ENCODE measurements around the gene ETV3L.

Gene ETV3L

DNA sequence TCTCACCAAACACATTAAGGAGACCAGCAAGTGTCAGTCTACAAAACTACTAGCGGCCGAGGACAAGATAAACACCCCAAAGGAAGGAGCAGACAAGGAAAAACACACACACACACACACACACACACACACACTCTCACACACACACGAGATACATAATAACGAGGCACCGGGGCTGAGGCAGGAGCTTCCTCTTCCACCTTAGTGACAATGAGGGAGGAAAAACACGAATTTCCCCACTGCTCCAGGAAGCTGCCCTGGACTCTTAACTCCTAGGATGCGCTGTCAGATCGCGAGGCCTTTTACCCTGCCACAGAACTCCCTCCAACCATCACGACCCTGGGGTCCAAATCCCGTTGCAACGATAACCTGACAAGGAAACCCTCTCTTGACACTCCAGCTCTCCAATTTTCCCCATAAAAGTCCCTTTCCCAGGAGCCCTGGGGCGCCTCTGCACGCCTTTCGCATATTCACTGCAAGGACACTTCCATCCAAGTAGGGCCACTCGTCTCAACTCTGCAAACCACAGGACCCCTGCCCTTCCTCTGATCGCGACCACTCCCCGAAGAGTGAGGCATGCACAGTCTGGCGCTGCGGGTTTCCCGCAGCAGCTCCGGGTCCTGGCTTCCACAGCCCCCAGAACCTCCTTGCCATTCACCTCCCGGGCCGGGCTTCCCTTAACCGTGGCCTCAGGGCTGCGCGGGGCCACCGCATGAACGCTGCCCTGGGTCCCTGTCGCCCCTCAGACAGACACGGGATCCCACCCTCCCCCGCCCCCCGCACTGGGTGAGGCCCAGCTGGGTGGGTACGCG lies 38.0 kb upstream of the ETV3L start:
- TF ChIP-seq ZC3H10 (CRISPR knock-in tag; IDR thresholded peaks at IDR 0.05) (no peak), PPARA (CRISPR knock-in tag; IDR thresholded peaks at IDR 0.05; ENCODE audit: borderline replicate concordance) (no peak), ZNF8 (CRISPR knock-in tag; IDR thresholded peaks at IDR 0.05) (no peak), ISL1 (CRISPR knock-in tag; IDR thresholded peaks at IDR 0.05) (no peak), ZNF70 (CRISPR knock-in tag; IDR thresholded peaks at IDR 0.05) (no peak), GLIS3 (CRISPR knock-in tag; IDR thresholded peaks at IDR 0.05) (no peak), ZNF565 (CRISPR knock-in tag; conservative IDR thresholded peaks at IDR 0.05; ENCODE audit: low read depth) (no peak), OSR1 (CRISPR knock-in tag; IDR thresholded peaks at IDR 0.05) (no peak)
- TF ChIP-seq, protein P1, sequence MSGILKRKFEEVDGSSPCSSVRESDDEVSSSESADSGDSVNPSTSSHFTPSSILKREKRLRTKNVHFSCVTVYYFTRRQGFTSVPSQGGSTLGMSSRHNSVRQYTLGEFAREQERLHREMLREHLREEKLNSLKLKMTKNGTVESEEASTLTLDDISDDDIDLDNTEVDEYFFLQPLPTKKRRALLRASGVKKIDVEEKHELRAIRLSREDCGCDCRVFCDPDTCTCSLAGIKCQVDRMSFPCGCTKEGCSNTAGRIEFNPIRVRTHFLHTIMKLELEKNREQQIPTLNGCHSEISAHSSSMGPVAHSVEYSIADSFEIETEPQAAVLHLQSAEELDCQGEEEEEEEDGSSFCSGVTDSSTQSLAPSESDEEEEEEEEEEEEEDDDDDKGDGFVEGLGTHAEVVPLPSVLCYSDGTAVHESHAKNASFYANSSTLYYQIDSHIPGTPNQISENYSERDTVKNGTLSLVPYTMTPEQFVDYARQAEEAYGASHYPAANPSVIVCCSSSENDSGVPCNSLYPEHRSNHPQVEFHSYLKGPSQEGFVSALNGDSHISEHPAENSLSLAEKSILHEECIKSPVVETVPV (CRISPR knock-in tag; IDR thresholded peaks at IDR 0.05), result no peak
- ATAC-seq, result peak; percentile 14

DNA sequence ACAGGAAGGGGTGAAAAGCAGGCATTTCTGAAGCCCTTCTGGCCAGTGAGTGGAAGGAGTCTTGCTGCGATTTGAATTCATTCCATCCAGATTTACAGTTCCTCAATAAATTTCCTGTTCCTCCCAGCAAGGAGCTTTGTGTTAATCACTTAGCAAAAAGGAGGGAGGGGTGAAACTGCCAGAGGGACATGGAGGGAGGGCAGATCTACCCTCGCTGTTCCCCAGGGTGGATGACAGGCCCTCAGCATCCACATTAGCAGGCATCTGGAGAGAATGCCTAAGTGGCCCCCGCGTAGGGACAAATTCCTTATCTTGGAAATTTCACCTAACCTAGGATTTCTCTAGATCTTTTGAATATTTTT lies 37.4 kb upstream of the ETV3L start:
- TF ChIP-seq, protein P1 (CRISPR knock-in tag; IDR thresholded peaks at IDR 0.05), result no peak
- TF ChIP-seq GLIS3 (CRISPR knock-in tag; IDR thresholded peaks at IDR 0.05), result no peak
- TF ChIP-seq ZNF8 (CRISPR knock-in tag; IDR thresholded peaks at IDR 0.05), result no peak
- no peak for TF ChIP-seq PPARA (CRISPR knock-in tag; IDR thresholded peaks at IDR 0.05; ENCODE audit: borderline replicate concordance)
- TF ChIP-seq, protein P2, sequence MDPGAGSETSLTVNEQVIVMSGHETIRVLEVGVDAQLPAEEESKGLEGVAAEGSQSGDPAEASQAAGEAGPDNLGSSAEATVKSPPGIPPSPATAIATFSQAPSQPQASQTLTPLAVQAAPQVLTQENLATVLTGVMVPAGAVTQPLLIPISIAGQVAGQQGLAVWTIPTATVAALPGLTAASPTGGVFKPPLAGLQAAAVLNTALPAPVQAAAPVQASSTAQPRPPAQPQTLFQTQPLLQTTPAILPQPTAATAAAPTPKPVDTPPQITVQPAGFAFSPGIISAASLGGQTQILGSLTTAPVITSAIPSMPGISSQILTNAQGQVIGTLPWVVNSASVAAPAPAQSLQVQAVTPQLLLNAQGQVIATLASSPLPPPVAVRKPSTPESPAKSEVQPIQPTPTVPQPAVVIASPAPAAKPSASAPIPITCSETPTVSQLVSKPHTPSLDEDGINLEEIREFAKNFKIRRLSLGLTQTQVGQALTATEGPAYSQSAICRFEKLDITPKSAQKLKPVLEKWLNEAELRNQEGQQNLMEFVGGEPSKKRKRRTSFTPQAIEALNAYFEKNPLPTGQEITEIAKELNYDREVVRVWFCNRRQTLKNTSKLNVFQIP (CRISPR knock-in tag; IDR thresholded peaks at IDR 0.05; ENCODE audit: borderline replicate concordance, low read depth), result no peak
- TF ChIP-seq, protein P3, sequence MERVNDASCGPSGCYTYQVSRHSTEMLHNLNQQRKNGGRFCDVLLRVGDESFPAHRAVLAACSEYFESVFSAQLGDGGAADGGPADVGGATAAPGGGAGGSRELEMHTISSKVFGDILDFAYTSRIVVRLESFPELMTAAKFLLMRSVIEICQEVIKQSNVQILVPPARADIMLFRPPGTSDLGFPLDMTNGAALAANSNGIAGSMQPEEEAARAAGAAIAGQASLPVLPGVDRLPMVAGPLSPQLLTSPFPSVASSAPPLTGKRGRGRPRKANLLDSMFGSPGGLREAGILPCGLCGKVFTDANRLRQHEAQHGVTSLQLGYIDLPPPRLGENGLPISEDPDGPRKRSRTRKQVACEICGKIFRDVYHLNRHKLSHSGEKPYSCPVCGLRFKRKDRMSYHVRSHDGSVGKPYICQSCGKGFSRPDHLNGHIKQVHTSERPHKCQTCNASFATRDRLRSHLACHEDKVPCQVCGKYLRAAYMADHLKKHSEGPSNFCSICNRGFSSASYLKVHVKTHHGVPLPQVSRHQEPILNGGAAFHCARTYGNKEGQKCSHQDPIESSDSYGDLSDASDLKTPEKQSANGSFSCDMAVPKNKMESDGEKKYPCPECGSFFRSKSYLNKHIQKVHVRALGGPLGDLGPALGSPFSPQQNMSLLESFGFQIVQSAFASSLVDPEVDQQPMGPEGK (CRISPR knock-in tag; IDR thresholded peaks at IDR 0.05; ENCODE audit: borderline replicate concordance), result no peak
- no peak for TF ChIP-seq ZFP3 (CRISPR knock-in tag; IDR thresholded peaks at IDR 0.05)
- TF ChIP-seq, protein P4, sequence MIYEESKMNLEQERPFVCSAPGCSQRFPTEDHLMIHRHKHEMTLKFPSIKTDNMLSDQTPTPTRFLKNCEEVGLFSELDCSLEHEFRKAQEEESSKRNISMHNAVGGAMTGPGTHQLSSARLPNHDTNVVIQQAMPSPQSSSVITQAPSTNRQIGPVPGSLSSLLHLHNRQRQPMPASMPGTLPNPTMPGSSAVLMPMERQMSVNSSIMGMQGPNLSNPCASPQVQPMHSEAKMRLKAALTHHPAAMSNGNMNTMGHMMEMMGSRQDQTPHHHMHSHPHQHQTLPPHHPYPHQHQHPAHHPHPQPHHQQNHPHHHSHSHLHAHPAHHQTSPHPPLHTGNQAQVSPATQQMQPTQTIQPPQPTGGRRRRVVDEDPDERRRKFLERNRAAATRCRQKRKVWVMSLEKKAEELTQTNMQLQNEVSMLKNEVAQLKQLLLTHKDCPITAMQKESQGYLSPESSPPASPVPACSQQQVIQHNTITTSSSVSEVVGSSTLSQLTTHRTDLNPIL (CRISPR knock-in tag; IDR thresholded peaks at IDR 0.05; ENCODE audit: low read depth), result no peak
- TF ChIP-seq BACH2 (CRISPR knock-in tag; IDR thresholded peaks at IDR 0.05; ENCODE audit: borderline replicate concordance), result no peak
- TF ChIP-seq ZNF70 (CRISPR knock-in tag; IDR thresholded peaks at IDR 0.05), result no peak
- no peak for TF ChIP-seq RARB (CRISPR knock-in tag; IDR thresholded peaks at IDR 0.05)
- ATAC-seq, result peak; percentile 2; the same call in 2 of the 3 replicates

DNA sequence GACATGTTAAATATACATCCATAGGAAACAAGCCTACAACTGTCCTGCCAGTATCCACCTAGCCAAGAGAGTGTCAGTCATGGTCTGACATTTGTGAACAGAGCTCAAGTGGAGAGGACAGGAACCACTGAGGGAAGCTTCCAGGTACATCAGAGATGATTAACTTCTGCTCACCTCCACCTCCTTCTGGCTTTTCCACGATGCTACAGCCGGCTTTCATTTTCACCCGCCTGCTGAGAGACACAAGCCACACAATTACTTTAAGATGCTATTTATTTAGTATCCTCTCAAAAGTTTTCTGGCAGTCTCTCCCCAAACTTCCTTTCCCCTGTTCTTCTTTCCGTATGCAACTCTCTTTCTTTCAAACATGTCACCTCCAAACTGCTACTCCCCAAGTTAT lies 36.5 kb upstream of the ETV3L start:
- no peak for ATAC-seq
- no peak for TF ChIP-seq BACH2 (CRISPR knock-in tag; IDR thresholded peaks at IDR 0.05; ENCODE audit: borderline replicate concordance)
- no peak for TF ChIP-seq RARB (CRISPR knock-in tag; IDR thresholded peaks at IDR 0.05)
- TF ChIP-seq ZFP3 (CRISPR knock-in tag; IDR thresholded peaks at IDR 0.05), result no peak
- TF ChIP-seq CSDC2 (CRISPR knock-in tag; IDR thresholded peaks at IDR 0.05), result no peak
- TF ChIP-seq ESRRG (CRISPR knock-in tag; IDR thresholded peaks at IDR 0.05), result no peak
- TF ChIP-seq ZFP30 (CRISPR knock-in tag; IDR thresholded peaks at IDR 0.05), result no peak
- TF ChIP-seq TOX (CRISPR knock-in tag; IDR thresholded peaks at IDR 0.05; ENCODE audit: borderline replicate concordance), result no peak
- no peak for TF ChIP-seq SNAI2 (CRISPR knock-in tag; IDR thresholded peaks at IDR 0.05)
- TF ChIP-seq, protein P5, sequence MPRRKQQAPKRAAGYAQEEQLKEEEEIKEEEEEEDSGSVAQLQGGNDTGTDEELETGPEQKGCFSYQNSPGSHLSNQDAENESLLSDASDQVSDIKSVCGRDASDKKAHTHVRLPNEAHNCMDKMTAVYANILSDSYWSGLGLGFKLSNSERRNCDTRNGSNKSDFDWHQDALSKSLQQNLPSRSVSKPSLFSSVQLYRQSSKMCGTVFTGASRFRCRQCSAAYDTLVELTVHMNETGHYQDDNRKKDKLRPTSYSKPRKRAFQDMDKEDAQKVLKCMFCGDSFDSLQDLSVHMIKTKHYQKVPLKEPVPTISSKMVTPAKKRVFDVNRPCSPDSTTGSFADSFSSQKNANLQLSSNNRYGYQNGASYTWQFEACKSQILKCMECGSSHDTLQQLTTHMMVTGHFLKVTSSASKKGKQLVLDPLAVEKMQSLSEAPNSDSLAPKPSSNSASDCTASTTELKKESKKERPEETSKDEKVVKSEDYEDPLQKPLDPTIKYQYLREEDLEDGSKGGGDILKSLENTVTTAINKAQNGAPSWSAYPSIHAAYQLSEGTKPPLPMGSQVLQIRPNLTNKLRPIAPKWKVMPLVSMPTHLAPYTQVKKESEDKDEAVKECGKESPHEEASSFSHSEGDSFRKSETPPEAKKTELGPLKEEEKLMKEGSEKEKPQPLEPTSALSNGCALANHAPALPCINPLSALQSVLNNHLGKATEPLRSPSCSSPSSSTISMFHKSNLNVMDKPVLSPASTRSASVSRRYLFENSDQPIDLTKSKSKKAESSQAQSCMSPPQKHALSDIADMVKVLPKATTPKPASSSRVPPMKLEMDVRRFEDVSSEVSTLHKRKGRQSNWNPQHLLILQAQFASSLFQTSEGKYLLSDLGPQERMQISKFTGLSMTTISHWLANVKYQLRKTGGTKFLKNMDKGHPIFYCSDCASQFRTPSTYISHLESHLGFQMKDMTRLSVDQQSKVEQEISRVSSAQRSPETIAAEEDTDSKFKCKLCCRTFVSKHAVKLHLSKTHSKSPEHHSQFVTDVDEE (CRISPR knock-in tag; IDR thresholded peaks at IDR 0.05), result no peak
- no peak for TF ChIP-seq ARNTL (CRISPR knock-in tag; IDR thresholded peaks at IDR 0.05; ENCODE audit: borderline replicate concordance, low read depth)
- no peak for TF ChIP-seq OSR1 (CRISPR knock-in tag; IDR thresholded peaks at IDR 0.05)
- TF ChIP-seq, protein P1 (CRISPR knock-in tag; IDR thresholded peaks at IDR 0.05), result no peak
- no peak for TF ChIP-seq ZC3H10 (CRISPR knock-in tag; IDR thresholded peaks at IDR 0.05)
- TF ChIP-seq, protein P4 (CRISPR knock-in tag; IDR thresholded peaks at IDR 0.05; ENCODE audit: low read depth), result no peak
- TF ChIP-seq TCF4 (CRISPR knock-in tag; IDR thresholded peaks at IDR 0.05; ENCODE audit: borderline replicate concordance), result no peak
- no peak for TF ChIP-seq ISL1 (CRISPR knock-in tag; IDR thresholded peaks at IDR 0.05)
- no peak for TF ChIP-seq ZNF70 (CRISPR knock-in tag; IDR thresholded peaks at IDR 0.05)

All from SK-N-SH treated with all-trans-retinoic acid at 6 μM for 48 hours (cell line).